ENCODE results near the gene BCCIP.

The BCCIP gene

DNA sequence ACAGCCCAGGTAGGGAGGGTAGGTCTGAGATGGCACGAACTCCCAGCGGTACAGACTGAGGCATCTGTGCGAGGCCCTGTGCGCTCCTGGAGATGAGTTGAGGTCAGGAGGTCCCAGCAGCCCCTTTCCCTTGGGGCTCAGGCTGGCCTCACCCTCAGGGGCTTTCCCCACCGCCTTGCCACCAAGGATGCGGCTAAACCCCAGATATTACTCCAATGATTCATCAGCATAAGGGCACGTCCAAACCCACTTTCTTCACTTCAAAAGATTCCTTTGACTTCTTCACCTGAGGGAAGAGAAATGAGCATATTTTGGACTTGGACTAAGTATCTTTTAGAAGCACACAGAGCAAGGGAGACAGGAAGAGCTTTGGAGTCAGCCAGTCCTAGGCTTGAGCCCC, 20.6 kb upstream of the BCCIP start:
- Histone ChIP-seq H3K27me3 (ENCODE audit: control insufficient read depth, insufficient read depth, low read length) (no peaks in the 10 kb centered on the region), H3K9ac (no peak overlapping the region), H3K27ac (no peak overlapping the region), H3K4me3 (ENCODE audit: low read depth, low read length) (no peak overlapping the region), H3K9me3 (ENCODE audit: control insufficient read depth, low read length) (no peaks in the 10 kb centered on the region), H3K4me1 (peaks cover 6% of the 10 kb centered on the region), H3K36me3 (ENCODE audit: control insufficient read depth, insufficient read depth, low read length) (no peaks in the 10 kb centered on the region), H3K4me2 (ENCODE audit: low read length) (no peak overlapping the region), H2AFZ (no peak overlapping the region), H3K79me2 (no peaks in the 10 kb centered on the region)
- TF ChIP-seq, protein P1, sequence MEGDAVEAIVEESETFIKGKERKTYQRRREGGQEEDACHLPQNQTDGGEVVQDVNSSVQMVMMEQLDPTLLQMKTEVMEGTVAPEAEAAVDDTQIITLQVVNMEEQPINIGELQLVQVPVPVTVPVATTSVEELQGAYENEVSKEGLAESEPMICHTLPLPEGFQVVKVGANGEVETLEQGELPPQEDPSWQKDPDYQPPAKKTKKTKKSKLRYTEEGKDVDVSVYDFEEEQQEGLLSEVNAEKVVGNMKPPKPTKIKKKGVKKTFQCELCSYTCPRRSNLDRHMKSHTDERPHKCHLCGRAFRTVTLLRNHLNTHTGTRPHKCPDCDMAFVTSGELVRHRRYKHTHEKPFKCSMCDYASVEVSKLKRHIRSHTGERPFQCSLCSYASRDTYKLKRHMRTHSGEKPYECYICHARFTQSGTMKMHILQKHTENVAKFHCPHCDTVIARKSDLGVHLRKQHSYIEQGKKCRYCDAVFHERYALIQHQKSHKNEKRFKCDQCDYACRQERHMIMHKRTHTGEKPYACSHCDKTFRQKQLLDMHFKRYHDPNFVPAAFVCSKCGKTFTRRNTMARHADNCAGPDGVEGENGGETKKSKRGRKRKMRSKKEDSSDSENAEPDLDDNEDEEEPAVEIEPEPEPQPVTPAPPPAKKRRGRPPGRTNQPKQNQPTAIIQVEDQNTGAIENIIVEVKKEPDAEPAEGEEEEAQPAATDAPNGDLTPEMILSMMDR (IDR thresholded peaks at IDR 0.05): no peak

DNA sequence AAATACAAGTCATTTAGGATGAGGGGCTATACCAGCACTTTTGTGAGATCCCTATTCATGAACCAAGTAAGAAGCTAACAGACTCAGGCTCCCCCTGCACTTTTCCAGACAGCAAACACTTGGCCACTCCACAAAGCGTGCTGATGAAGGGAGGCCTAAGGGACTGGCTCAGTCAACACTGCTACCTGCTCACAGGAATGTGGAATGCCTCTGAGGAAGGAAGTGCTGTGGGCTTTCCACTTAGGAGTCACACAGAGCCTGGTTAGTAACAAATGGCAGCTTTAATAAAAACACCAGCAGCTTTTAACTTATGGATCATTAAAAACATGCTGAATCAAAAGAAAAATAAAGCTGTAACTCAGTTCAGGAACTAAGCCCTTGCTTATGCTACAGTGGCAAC, 15.3 kb upstream of the BCCIP start:
- H3K9ac ChIP-seq: no peak overlapping the region
- no peak overlapping the region for H3K27ac ChIP-seq
- peaks cover 4% of the 10 kb centered on the region for H3K4me1 ChIP-seq
- no peaks in the 10 kb centered on the region for H3K79me2 ChIP-seq
- no peaks in the 10 kb centered on the region for H3K9me3 ChIP-seq (ENCODE audit: control insufficient read depth, low read length)
- no peaks in the 10 kb centered on the region for H3K36me3 ChIP-seq (ENCODE audit: control insufficient read depth, insufficient read depth, low read length)
- no peak overlapping the region for H3K4me2 ChIP-seq (ENCODE audit: low read length)
- H3K27me3 ChIP-seq (ENCODE audit: control insufficient read depth, insufficient read depth, low read length): no peaks in the 10 kb centered on the region
- H2AFZ ChIP-seq: no peak overlapping the region
- H3K4me3 ChIP-seq (ENCODE audit: low read depth, low read length): no peak overlapping the region
- TF ChIP-seq, protein P1 (IDR thresholded peaks at IDR 0.05): no peak

DNA sequence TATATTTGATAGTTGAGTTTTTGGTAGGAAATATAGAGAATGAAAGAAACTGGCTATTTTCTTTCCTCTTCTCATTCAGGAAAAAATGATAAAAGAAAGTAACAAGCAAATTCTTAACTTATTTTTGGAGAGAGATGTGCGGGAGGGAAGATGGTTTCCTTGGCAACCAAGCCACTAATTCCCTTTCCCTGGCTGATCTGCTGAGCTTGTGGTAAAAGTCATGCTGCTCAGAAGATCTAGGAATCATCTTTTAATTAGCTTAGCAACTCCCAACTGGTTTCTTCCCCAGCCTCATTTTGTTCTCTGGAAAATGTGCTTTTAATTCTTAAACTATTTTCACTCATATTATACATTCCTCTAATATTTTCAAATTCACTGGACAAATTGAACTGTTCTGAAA, 12.1 kb upstream of the BCCIP start:
- Histone ChIP-seq H3K9me3 (ENCODE audit: control insufficient read depth, low read length) (no peaks in the 10 kb centered on the region), H3K4me1 (peaks cover 3% of the 10 kb centered on the region), H3K36me3 (ENCODE audit: control insufficient read depth, insufficient read depth, low read length) (no peaks in the 10 kb centered on the region), H3K79me2 (peaks cover 4% of the 10 kb centered on the region), H2AFZ (no peak overlapping the region), H3K9ac (no peak overlapping the region), H3K27me3 (ENCODE audit: control insufficient read depth, insufficient read depth, low read length) (no peaks in the 10 kb centered on the region), H3K27ac (no peak overlapping the region), H3K4me3 (ENCODE audit: low read depth, low read length) (no peak overlapping the region), H3K4me2 (ENCODE audit: low read length) (no peak overlapping the region)
- TF ChIP-seq, protein P1 (IDR thresholded peaks at IDR 0.05): no peak

DNA sequence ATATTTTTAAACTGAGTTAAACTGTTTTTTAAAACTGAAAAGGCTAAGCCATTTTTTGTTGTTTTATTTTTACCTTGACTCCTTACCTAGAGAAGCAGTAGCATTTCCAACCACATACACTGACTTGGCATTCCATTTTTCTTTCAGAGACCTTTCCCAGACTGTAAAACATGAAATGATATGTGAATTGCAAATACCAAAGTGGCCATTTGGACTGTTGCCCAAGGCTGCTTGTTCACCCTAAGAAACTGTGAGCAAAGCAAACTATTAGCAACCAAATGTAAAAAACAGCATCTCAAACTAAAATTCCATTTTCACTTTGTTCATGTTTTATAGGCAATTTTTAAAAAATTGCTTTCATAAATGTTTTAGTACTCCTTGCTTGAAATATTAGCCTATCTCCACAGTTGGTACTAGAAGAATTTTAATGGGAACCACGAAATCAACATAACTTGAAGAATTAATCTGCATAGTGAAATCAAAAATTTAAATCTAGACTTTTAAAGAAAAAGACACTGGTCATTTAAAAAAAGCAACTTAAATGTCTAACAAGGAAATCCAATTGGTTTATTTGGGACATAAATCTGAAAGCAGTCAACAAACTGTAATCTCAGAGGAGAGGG, 11.1 kb upstream of the BCCIP start:
- Histone ChIP-seq H3K27ac (no peak overlapping the region), H3K4me3 (ENCODE audit: low read depth, low read length) (no peak overlapping the region), H3K79me2 (peaks cover 4% of the 10 kb centered on the region), H2AFZ (no peak overlapping the region), H3K9ac (no peak overlapping the region), H3K4me1 (no peaks in the 10 kb centered on the region), H3K36me3 (ENCODE audit: control insufficient read depth, insufficient read depth, low read length) (no peaks in the 10 kb centered on the region), H3K9me3 (ENCODE audit: control insufficient read depth, low read length) (no peaks in the 10 kb centered on the region), H3K27me3 (ENCODE audit: control insufficient read depth, insufficient read depth, low read length) (no peaks in the 10 kb centered on the region), H3K4me2 (ENCODE audit: low read length) (no peak overlapping the region)
- TF ChIP-seq, protein P1 (IDR thresholded peaks at IDR 0.05): no peak

DNA sequence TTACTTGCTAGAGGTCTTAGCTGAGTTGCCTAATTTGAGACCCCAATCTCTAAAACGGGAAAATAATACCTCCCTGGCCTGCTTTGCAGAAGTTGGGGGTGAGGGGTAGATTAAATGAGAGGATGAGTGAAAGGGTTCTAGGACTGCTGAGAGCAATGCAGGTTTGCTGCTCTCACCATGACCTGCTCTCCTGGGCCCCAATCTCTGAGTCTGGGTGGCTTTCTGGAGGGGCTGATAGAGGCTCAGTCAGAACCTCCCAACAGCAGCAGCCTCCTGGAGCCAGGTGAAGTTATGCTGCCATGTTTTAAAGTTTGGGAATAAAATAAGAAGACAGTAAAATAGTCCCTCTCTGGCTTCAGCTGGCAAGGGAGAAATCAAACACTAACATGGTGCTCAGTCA, 7.6 kb upstream of the BCCIP start:
- no peak overlapping the region for H3K27ac ChIP-seq
- no peak overlapping the region for H3K9ac ChIP-seq
- H3K4me2 ChIP-seq (ENCODE audit: low read length): no peak overlapping the region
- no peaks in the 10 kb centered on the region for H3K9me3 ChIP-seq (ENCODE audit: control insufficient read depth, low read length)
- no peaks in the 10 kb centered on the region for H3K27me3 ChIP-seq (ENCODE audit: control insufficient read depth, insufficient read depth, low read length)
- H3K4me3 ChIP-seq (ENCODE audit: low read depth, low read length): no peak overlapping the region
- H2AFZ ChIP-seq: no peak overlapping the region
- H3K79me2 ChIP-seq: peaks cover 4% of the 10 kb centered on the region
- TF ChIP-seq, protein P1 (IDR thresholded peaks at IDR 0.05): no peak
- H3K36me3 ChIP-seq (ENCODE audit: control insufficient read depth, insufficient read depth, low read length): no peaks in the 10 kb centered on the region
- H3K4me1 ChIP-seq: no peaks in the 10 kb centered on the region

All from parathyroid adenoma (tissue), 2 donors.